Fibroblast of lung (primary cell): ENCODE measurements around the gene P2RY13. TPM values are rescaled to one million over a fixed set of nuclear protein-coding genes. Genes with fewer than 3 reads are reported as not detected.

Source experiments
- DNase-seq, 2 donors: peaks; one replicate each; pipeline versions ENCODE4 v3.0.0 to v3.0.0-alpha.2; 2010; ENCODE audit warnings: low read depth in 2 of 2
- H2AFZ ChIP-seq: 2 replicates; pipeline ENCODE4 v1.5.1; 2012; ENCODE audit warnings: low read length, control low read depth, inconsistent platforms
- H3K27ac ChIP-seq: 2 replicates; pipeline ENCODE4 v1.5.1; 2011; ENCODE audit warnings: low read length, control low read depth; ENCODE audit not compliant: insufficient read depth
- H3K27me3 ChIP-seq: 2 replicates; pipeline ENCODE4 v1.5.1; 2011; ENCODE audit warnings: mild to moderate bottlenecking, low read length; ENCODE audit not compliant: control insufficient read depth, insufficient read depth
- H3K36me3 ChIP-seq: 2 replicates; pipeline ENCODE4 v1.5.1; 2011; ENCODE audit warnings: low read length; ENCODE audit not compliant: control insufficient read depth, insufficient read depth
- H3K4me1 ChIP-seq: 2 replicates; pipeline ENCODE4 v1.5.1; 2011; ENCODE audit warnings: low read length; ENCODE audit not compliant: control insufficient read depth, insufficient read depth; ENCODE audit errors: extremely low read depth
- H3K4me2 ChIP-seq: 2 replicates; pipeline ENCODE4 v1.5.1; 2011; ENCODE audit warnings: low read length, control low read depth; ENCODE audit not compliant: insufficient read depth; ENCODE audit errors: extremely low read depth
- H3K4me3 ChIP-seq, 4 experiments: fragments of 200-600 bp in 1 of 4; sonication (generic) in 1 of 4; replicated peaks in 1 of 4; 2 replicates each; pipeline ENCODE4 v1.5.1; 2011 to 2016; ENCODE audit warnings: low read length in 4 of 4, low read depth in 3 of 4, mild to moderate bottlenecking in 3 of 4, control low read depth in 2 of 4, inconsistent platforms in 1 of 4, mixed read lengths in 1 of 4; ENCODE audit not compliant: insufficient read depth in 1 of 4; ENCODE audit errors: control extremely low read depth in 1 of 4
- H3K79me2 ChIP-seq: 2 replicates; pipeline ENCODE4 v1.5.1; 2012; ENCODE audit warnings: mild to moderate bottlenecking, low read length, inconsistent platforms; ENCODE audit not compliant: control insufficient read depth, insufficient read depth
- H3K9ac ChIP-seq: 2 replicates; pipeline ENCODE4 v1.5.1; 2011; ENCODE audit warnings: mild to moderate bottlenecking, low read length, control low read depth; ENCODE audit not compliant: insufficient read depth
- H3K9me3 ChIP-seq: 2 replicates; pipeline ENCODE4 v1.5.1; 2012; ENCODE audit warnings: low read depth, low read length; ENCODE audit not compliant: control insufficient read depth, insufficient read depth
- H4K20me1 ChIP-seq: 2 replicates; pipeline ENCODE4 v1.5.1; 2011; ENCODE audit warnings: low read length; ENCODE audit not compliant: control insufficient read depth, insufficient read depth; ENCODE audit errors: extremely low read depth
- EZH2 ChIP-seq: IDR thresholded peaks from 2 replicates; pipeline ENCODE4 v1.5.1; 2012; ENCODE audit warnings: low read length, control low read depth, mild to moderate bottlenecking; ENCODE audit errors: missing control alignments
- polyA plus RNA-seq, 2 donors: library from polyadenylated mRNA; depleted of rRNA in 1 of 2; stranded (reverse) in 1 of 2; unstranded in 1 of 2; fragments of >200 nt; gene quantifications; 2 replicates each; pipeline ENCODE4 v1.2.1, GENCODE V29; 2011 to 2012; ENCODE audit warnings: missing spikeins in 1 of 2
- total RNA-seq: library from RNA; depleted of rRNA; stranded (reverse); fragments of >200 nt; gene quantifications from 2 replicates; pipeline ENCODE4 v1.2.1, GENCODE V29; 2014
- TF ChIP-seq, protein P1 (sequence below), 2 donors: IDR thresholded peaks in 1 of 2; conservative IDR thresholded peaks in 1 of 2; 1 replicate in 1 of 2; 2 replicates in 1 of 2; pipeline ENCODE4 v1.5.1; 2011 to 2012; ENCODE audit warnings: low read length in 2 of 2, control low read depth in 1 of 2, inconsistent platforms in 1 of 2, low read depth in 1 of 2, mild to moderate bottlenecking in 1 of 2

Gene P2RY13
- total and polyA plus RNA-seq, 2 donors (not counting 1 experiment from before 2014, with no cell fraction given), result 0.03 TPM; not detected in 1

DNA sequence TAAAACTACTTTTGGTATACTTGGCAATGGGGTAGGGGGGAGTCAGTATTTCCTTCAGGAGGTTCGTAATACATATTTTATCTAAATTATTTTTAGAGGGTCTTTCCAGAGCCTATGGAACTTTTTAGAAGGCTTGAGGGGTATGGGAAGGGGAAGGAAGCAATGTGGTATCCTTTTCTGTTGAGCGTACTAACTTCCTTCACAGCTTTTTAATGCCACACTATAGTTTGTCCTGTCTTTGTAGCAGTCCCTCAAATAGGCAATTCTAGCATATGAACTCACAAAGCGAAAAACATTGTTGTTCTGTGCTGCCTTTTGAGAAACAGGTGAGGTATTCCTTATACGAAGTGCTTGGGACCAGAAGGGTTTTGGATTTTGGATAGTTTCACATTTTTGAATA lies 22.3 kb upstream of the P2RY13 start:
- Histone ChIP-seq H3K79me2 (no peaks in the 10 kb centered on the region), H3K27me3 (no peaks in the 10 kb centered on the region), H4K20me1 (no peaks in the 10 kb centered on the region), H3K4me3 (no peak overlapping the region), H3K27ac (no peak overlapping the region), H3K9me3 (no peaks in the 10 kb centered on the region), H3K4me2 (no peak overlapping the region), H3K9ac (no peak overlapping the region), H3K4me1 (no peaks in the 10 kb centered on the region), H2AFZ (no peak overlapping the region), H3K36me3 (no peaks in the 10 kb centered on the region)
- no peak for TF ChIP-seq EZH2
- TF ChIP-seq, protein P1, sequence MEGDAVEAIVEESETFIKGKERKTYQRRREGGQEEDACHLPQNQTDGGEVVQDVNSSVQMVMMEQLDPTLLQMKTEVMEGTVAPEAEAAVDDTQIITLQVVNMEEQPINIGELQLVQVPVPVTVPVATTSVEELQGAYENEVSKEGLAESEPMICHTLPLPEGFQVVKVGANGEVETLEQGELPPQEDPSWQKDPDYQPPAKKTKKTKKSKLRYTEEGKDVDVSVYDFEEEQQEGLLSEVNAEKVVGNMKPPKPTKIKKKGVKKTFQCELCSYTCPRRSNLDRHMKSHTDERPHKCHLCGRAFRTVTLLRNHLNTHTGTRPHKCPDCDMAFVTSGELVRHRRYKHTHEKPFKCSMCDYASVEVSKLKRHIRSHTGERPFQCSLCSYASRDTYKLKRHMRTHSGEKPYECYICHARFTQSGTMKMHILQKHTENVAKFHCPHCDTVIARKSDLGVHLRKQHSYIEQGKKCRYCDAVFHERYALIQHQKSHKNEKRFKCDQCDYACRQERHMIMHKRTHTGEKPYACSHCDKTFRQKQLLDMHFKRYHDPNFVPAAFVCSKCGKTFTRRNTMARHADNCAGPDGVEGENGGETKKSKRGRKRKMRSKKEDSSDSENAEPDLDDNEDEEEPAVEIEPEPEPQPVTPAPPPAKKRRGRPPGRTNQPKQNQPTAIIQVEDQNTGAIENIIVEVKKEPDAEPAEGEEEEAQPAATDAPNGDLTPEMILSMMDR (conservative IDR thresholded peaks at IDR 0.05 in 1 of 2, IDR thresholded peaks at IDR 0.05 in 1 of 2; ENCODE audit: low read depth in 1 of 2, low read length in 2 of 2), result no peak
- DNase-seq, result no peak

DNA sequence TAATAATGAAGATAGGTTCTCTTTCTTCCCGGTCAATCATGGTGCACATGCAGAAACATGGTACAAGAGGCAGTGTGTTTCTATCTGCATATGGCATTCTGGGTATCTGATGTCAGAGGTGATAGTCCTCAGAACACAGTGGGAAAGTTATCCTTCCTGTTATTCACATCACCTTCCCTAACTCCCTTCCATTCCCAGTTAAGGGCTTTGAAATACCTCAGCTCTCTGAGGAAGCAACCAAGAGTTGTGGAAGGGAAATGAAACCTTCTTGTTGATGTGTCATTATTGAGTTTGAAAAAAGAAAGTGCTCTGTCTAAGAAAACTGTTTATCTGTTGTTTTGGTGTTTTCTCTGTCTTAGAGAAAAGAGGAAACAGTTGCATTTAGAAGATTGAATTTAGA lies 21.9 kb upstream of the P2RY13 start:
- H3K4me2 ChIP-seq, result no peak overlapping the region
- H3K36me3 ChIP-seq, result no peaks in the 10 kb centered on the region
- no peaks in the 10 kb centered on the region for H3K79me2 ChIP-seq
- H3K4me1 ChIP-seq, result peaks cover 1% of the 10 kb centered on the region
- H3K9ac ChIP-seq, result no peak overlapping the region
- no peak for DNase-seq
- no peak overlapping the region for H2AFZ ChIP-seq
- no peak overlapping the region for H3K27ac ChIP-seq
- TF ChIP-seq EZH2, result no peak
- TF ChIP-seq, protein P1 (conservative IDR thresholded peaks at IDR 0.05 in 1 of 2, IDR thresholded peaks at IDR 0.05 in 1 of 2; ENCODE audit: low read depth in 1 of 2, low read length in 2 of 2), result no peak
- H4K20me1 ChIP-seq, result no peaks in the 10 kb centered on the region
- H3K27me3 ChIP-seq, result no peaks in the 10 kb centered on the region
- no peaks in the 10 kb centered on the region for H3K9me3 ChIP-seq
- no peak overlapping the region for H3K4me3 ChIP-seq

DNA sequence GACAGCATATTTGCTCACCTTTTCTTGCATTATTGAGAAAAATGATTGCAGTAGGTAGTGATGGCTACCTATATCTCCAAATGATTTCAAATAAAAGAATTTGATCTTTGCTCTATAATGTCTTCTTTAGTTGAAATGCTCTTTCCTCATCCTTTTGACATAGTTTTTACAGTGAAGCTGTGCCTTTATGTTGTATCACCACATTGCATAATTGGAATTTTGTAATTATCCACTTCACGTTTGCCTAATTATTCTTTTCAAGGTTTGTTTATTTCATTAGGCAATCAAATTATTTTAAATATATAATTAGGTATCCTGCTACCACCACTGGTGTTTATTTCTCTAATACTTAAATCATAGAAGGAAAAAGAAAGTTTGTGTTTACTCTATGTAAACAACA lies 21.3 kb upstream of the P2RY13 start:
- no peak overlapping the region for H3K4me2 ChIP-seq
- H3K9ac ChIP-seq, result no peak overlapping the region
- H3K9me3 ChIP-seq, result no peaks in the 10 kb centered on the region
- no peak overlapping the region for H3K4me3 ChIP-seq
- no peak for DNase-seq
- TF ChIP-seq, protein P1 (conservative IDR thresholded peaks at IDR 0.05 in 1 of 2, IDR thresholded peaks at IDR 0.05 in 1 of 2; ENCODE audit: low read depth in 1 of 2, low read length in 2 of 2), result no peak
- no peak for TF ChIP-seq EZH2
- no peaks in the 10 kb centered on the region for H3K36me3 ChIP-seq
- no peaks in the 10 kb centered on the region for H3K79me2 ChIP-seq
- H4K20me1 ChIP-seq, result no peaks in the 10 kb centered on the region
- no peak overlapping the region for H3K27ac ChIP-seq
- no peaks in the 10 kb centered on the region for H3K27me3 ChIP-seq
- peaks cover 4% of the 10 kb centered on the region for H3K4me1 ChIP-seq
- no peak overlapping the region for H2AFZ ChIP-seq
